ENCODE results near the gene EML6. TPM values are rescaled to one million over a fixed set of nuclear protein-coding genes. Genes with fewer than 3 reads are reported as not detected.

The EML6 gene
- total RNA-seq, 1 donor from 2014 or later = 0.44 TPM

DNA sequence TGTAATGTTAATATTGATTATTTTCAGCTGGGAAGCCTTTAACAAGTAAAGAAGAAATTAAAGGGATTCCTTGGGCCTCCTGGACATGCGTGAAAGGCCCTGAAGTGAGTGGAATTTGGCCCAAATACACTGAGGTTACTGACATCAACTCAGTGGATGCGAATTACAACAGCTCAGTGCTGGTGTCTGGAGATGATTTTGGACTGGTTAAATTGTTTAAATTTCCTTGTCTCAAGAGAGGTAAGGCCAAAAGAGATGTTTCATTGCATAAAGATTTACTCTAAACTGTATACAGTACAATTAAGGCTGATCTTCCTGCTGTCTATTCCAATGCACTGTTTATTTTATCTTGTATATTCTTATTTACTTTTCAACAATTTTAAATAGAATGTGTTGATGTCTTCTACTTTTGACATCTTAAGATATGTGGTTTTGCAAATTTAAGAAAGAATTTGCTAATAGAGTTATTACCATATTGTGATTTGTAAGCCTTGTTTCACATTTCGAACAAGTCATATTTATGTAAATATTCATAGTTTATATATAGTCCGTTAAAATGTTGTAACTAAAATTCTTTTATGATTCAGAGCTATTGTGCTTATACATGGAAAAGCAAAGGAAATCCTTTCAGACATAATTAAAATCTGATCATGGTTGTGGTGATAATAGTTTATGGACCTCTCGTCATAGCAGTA, 130.3 kb downstream of the EML6 start:
- no peak for DNase-seq (ENCODE audit: low spot score)
- Mint-ChIP-seq H3K27me3 (ENCODE audit: insufficient read depth) (peaks cover 14% of the 10 kb centered on the region), H3K4me1 (ENCODE audit: low read depth) (no peaks in the 10 kb centered on the region), H3K27ac (no peak overlapping the region), H3K4me3 (no peak overlapping the region), H3K36me3 (ENCODE audit: low read depth) (no peaks in the 10 kb centered on the region), H3K9me3 (no peaks in the 10 kb centered on the region)
- intact Hi-C loops (cut with micrococcal nuclease) = no loop called here

DNA sequence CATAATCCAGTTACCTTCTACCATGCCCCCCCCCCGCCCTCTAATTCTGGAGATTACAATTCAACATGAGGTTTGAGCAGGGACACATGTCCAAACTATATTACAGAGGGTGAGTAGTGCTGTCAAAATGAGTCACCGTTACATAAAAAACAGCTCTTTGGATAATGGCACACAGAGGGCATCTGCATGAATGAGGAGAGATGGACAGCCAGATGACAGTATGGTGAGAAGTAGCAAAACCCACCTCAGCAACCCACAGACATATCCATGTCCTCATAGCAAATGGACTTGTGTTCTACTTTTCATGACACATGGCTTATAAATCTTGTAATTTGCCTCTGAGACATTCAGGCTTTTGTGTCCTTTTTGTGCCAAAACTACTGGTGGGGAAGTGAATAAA, 132.0 kb downstream of the EML6 start:
- Mint-ChIP-seq H3K4me1 (ENCODE audit: low read depth) (no peaks in the 10 kb centered on the region), H3K9me3 (no peaks in the 10 kb centered on the region), H3K36me3 (ENCODE audit: low read depth) (no peaks in the 10 kb centered on the region), H3K4me3 (no peak overlapping the region), H3K27ac (no peak overlapping the region), H3K27me3 (ENCODE audit: insufficient read depth) (peaks cover 10% of the 10 kb centered on the region)
- DNase-seq (ENCODE audit: low spot score) = no peak
- intact Hi-C loops (cut with micrococcal nuclease) = no loop called here

DNA sequence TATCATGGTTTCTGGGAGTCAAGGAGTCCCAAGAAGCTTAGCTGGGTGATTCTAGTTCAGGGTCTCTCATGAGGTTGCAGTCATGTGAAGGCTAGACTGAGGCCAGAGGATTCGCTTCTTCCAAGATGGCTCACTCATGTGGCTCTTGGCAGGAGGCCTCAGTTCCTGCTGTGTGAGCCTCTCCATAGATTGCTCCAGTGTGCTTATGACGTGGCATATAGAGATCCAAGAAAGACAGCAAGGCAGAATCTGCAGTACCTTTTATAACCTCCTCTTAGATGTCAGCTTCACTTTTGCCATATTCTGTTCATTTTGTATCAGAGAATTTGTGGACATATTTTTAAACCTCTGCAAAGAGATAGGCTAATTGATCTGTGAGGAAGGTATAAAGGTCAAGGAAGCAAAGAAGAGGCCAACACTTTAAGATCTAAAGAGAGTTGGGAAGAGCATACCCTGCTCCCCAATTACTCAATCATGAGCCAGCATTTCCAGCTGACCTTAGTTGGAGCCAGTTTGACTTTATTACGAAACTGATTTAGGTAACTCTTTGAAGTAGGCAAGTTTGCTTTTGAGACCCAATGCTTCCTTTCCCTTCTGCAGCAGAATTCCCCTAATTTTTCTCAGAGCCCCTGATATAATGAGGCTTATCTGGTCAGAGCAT, 134.7 kb downstream of the EML6 start:
- Mint-ChIP-seq H3K36me3 (ENCODE audit: low read depth) (no peaks in the 10 kb centered on the region), H3K27me3 (ENCODE audit: insufficient read depth) (no peaks in the 10 kb centered on the region), H3K4me1 (ENCODE audit: low read depth) (no peaks in the 10 kb centered on the region), H3K27ac (no peak overlapping the region), H3K4me3 (no peak overlapping the region), H3K9me3 (no peaks in the 10 kb centered on the region)
- intact Hi-C loops (cut with micrococcal nuclease) = no loop called here
- DNase-seq (ENCODE audit: low spot score) = no peak

DNA sequence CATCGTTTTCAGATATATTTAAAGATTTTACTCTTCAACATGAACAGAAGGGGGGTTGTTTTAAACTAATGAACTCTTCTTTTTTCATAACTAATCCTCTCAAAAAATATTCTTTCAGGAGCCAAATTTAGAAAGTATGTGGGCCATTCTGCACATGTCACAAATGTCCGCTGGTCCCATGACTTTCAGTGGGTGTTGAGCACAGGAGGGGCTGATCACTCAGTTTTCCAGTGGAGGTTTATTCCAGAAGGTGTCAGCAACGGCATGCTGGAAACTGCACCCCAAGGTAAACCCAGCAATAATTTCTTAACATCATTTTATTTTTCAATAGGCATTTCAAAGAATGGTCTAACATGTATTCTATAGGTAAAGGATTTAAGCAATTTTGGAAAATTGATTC, 136.0 kb downstream of the EML6 start:
- Mint-ChIP-seq H3K4me3 (no peak overlapping the region), H3K27ac (no peak overlapping the region), H3K36me3 (ENCODE audit: low read depth) (no peaks in the 10 kb centered on the region), H3K9me3 (no peaks in the 10 kb centered on the region), H3K27me3 (ENCODE audit: insufficient read depth) (no peaks in the 10 kb centered on the region), H3K4me1 (ENCODE audit: low read depth) (no peaks in the 10 kb centered on the region)
- intact Hi-C loops (cut with micrococcal nuclease) = no loop called here
- DNase-seq (ENCODE audit: low spot score) = no peak

DNA sequence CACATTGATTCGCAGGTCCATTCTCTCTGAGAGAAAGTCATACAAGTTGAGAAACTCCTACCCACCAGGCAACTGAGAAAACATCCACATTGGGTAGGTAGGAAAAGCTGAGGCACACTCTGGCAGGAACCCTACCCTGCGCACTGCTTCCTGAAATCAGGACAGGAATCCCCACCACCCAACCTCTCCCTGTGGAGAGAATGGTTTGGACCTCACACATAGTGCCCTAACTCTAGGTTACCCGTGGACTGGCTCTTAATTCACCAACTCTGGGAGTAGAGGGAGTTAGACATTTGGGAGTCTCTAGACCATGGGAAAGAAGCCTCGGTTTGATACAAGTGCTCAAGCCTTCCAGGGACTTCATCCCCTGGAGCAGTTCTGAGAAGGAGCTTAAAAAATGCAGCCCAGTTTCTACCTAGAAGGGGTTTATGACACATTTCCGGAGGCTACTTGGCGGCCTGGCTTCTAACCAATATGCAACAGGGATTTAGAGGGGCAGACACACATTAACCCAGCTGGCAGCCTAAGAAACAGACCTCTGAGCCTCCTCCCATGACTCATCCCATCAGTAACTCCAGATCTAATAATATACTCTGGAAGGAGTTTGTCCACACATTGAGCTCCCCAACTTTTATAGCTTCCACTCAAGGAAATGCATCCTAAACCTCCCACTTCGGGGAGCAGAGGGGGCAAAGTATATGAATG, 136.7 kb downstream of the EML6 start:
- no peaks in the 10 kb centered on the region for H3K27me3 Mint-ChIP-seq (ENCODE audit: insufficient read depth)
- no peaks in the 10 kb centered on the region for H3K36me3 Mint-ChIP-seq (ENCODE audit: low read depth)
- no peak overlapping the region for H3K27ac Mint-ChIP-seq
- intact Hi-C loops (cut with micrococcal nuclease) = no loop called here
- no peak for DNase-seq (ENCODE audit: low spot score)
- H3K9me3 Mint-ChIP-seq = no peaks in the 10 kb centered on the region
- no peaks in the 10 kb centered on the region for H3K4me1 Mint-ChIP-seq (ENCODE audit: low read depth)
- no peak overlapping the region for H3K4me3 Mint-ChIP-seq

DNA sequence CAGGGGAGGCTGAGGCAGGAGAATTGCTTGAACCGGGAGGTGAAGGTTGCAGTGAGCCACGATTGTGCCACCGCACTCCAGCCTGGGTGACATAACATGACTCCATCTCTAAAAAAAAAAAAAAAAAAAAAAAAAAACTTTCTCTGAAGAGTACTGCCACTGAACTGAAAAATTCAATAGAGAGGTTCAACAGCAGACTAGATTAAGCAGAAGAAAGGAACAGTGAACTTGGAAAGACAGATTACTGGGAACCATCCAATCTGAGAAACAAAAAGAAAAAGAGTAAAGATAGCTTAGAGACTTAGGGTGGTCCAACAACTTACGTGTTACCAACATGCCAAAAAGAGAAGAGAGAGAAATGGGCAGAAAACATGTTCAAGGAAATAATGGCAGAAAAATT, 138.8 kb downstream of the EML6 start:
- H3K27ac Mint-ChIP-seq = no peak overlapping the region
- H3K36me3 Mint-ChIP-seq (ENCODE audit: low read depth) = no peaks in the 10 kb centered on the region
- intact Hi-C loops (cut with micrococcal nuclease) = no loop called here
- no peak overlapping the region for H3K4me3 Mint-ChIP-seq
- DNase-seq (ENCODE audit: low spot score) = no peak
- H3K9me3 Mint-ChIP-seq = no peaks in the 10 kb centered on the region
- H3K4me1 Mint-ChIP-seq (ENCODE audit: low read depth) = peaks cover 6% of the 10 kb centered on the region
- H3K27me3 Mint-ChIP-seq (ENCODE audit: insufficient read depth) = no peaks in the 10 kb centered on the region

DNA sequence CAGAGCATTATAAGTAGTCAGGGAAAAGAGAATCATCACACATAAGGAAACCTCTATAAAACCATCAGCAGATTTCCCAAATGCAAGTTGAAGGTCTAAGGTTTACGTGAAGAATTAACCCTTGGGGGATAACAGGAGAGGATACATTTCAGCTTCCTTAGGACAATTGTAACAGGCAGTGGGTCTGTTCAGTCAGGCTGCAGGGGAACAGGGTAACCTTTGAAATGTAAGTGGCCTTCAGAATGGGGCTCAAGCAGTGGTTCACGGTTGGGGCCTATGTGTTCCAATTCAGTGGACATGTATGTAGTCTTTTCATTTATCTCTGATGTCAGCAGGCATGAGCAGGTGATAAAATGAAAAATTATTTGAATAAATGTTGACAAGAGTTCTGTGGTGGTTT, 139.3 kb downstream of the EML6 start:
- no peak overlapping the region for H3K4me3 Mint-ChIP-seq
- no peaks in the 10 kb centered on the region for H3K27me3 Mint-ChIP-seq (ENCODE audit: insufficient read depth)
- no peak for DNase-seq (ENCODE audit: low spot score)
- no peaks in the 10 kb centered on the region for H3K9me3 Mint-ChIP-seq
- peaks cover 11% of the 10 kb centered on the region for H3K4me1 Mint-ChIP-seq (ENCODE audit: low read depth)
- H3K36me3 Mint-ChIP-seq (ENCODE audit: low read depth) = no peaks in the 10 kb centered on the region
- intact Hi-C loops (cut with micrococcal nuclease) = no loop called here
- no peak overlapping the region for H3K27ac Mint-ChIP-seq

DNA sequence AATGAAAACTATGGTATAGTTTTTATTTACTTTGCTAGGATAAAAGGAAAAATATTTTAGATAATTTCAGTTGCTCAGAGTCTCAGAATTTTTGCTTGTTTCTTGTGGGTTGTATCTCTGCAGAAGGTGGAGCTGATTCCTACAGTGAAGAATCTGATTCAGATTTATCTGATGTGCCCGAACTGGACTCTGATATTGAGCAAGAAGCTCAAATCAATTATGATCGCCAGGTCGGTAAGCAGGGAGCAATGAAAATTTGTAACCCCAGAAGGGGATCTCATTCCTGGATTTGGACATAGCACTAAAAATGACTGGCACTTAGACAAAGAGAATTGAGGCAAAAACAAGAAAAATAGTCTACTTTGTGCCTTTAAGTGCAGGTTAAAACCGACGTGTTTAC, 140.2 kb downstream of the EML6 start:
- Mint-ChIP-seq H3K4me3 (no peak overlapping the region), H3K9me3 (no peaks in the 10 kb centered on the region), H3K27ac (no peak overlapping the region), H3K4me1 (ENCODE audit: low read depth) (peaks cover 13% of the 10 kb centered on the region), H3K27me3 (ENCODE audit: insufficient read depth) (no peaks in the 10 kb centered on the region), H3K36me3 (ENCODE audit: low read depth) (no peaks in the 10 kb centered on the region)
- no peak for DNase-seq (ENCODE audit: low spot score)
- intact Hi-C loops (cut with micrococcal nuclease) = no loop called here

DNA sequence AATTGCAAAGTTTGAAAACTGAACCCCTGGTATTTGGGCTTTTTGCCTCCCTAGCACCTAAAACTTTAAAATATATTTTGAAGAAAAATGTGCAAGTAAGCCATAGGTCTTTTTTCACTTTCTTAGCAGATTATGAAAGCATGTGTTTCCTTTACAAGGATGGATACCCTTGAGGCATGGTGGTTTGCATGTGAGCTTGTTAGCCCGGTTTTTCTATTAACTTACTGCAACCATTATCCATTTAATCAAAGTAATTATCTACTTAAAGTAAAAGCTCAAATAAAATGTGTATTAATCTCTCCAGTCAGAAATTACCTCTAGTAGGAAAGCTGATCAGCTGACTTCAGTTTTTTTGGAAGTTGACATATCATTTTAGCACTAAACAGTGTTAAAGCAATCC, 140.6 kb downstream of the EML6 start:
- no peak overlapping the region for H3K27ac Mint-ChIP-seq
- no peaks in the 10 kb centered on the region for H3K9me3 Mint-ChIP-seq
- peaks cover 13% of the 10 kb centered on the region for H3K4me1 Mint-ChIP-seq (ENCODE audit: low read depth)
- intact Hi-C loops (cut with micrococcal nuclease) = no loop called here
- no peak for DNase-seq (ENCODE audit: low spot score)
- H3K27me3 Mint-ChIP-seq (ENCODE audit: insufficient read depth) = no peaks in the 10 kb centered on the region
- H3K4me3 Mint-ChIP-seq = no peak overlapping the region
- H3K36me3 Mint-ChIP-seq (ENCODE audit: low read depth) = no peaks in the 10 kb centered on the region

DNA sequence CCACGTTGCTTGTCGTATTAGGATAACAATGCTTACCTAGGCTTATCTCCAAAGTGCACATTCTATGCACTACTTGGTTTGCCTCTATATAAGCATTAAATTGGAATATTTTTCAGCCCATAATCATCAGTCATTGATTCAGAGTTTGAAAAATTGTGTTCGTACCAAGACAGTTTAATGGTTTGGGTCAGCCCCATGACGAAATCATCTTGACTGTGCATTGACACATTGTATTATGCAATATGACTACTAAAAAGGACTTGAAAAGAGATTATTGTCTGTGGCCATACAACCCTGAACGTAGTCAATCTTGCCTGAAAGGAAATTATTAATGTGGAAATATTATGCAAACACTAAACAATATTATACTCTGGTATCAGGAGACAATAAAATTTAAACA, 141.3 kb downstream of the EML6 start:
- H3K4me3 Mint-ChIP-seq = no peak overlapping the region
- H3K36me3 Mint-ChIP-seq (ENCODE audit: low read depth) = no peaks in the 10 kb centered on the region
- no peaks in the 10 kb centered on the region for H3K27me3 Mint-ChIP-seq (ENCODE audit: insufficient read depth)
- DNase-seq (ENCODE audit: low spot score) = no peak
- peaks cover 13% of the 10 kb centered on the region for H3K4me1 Mint-ChIP-seq (ENCODE audit: low read depth)
- no peaks in the 10 kb centered on the region for H3K9me3 Mint-ChIP-seq
- H3K27ac Mint-ChIP-seq = no peak overlapping the region
- intact Hi-C loops (cut with micrococcal nuclease) = no loop called here

DNA sequence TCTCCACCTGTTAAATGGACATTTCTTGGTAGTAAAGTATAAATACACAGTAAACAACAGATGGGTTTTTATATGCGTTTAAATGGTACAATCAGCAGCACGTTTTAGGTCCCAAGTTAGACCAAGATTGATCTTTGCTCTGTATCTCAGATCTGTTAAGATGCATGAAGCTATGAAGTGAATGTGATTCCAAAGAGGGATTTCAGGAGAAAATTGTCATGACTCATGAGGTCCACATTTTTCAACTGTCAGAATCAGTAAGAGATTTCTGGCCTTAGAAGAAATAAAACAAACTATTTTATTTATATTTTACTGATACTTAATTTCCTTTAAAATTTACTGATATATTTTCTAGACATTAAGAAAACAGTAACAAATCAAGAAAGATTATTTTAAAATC, 142.7 kb downstream of the EML6 start:
- no peaks in the 10 kb centered on the region for H3K27me3 Mint-ChIP-seq (ENCODE audit: insufficient read depth)
- H3K27ac Mint-ChIP-seq = no peak overlapping the region
- H3K4me1 Mint-ChIP-seq (ENCODE audit: low read depth) = peaks cover 13% of the 10 kb centered on the region
- H3K36me3 Mint-ChIP-seq (ENCODE audit: low read depth) = no peaks in the 10 kb centered on the region
- intact Hi-C loops (cut with micrococcal nuclease) = no loop called here
- H3K9me3 Mint-ChIP-seq = no peaks in the 10 kb centered on the region
- no peak overlapping the region for H3K4me3 Mint-ChIP-seq
- DNase-seq (ENCODE audit: low spot score) = no peak

DNA sequence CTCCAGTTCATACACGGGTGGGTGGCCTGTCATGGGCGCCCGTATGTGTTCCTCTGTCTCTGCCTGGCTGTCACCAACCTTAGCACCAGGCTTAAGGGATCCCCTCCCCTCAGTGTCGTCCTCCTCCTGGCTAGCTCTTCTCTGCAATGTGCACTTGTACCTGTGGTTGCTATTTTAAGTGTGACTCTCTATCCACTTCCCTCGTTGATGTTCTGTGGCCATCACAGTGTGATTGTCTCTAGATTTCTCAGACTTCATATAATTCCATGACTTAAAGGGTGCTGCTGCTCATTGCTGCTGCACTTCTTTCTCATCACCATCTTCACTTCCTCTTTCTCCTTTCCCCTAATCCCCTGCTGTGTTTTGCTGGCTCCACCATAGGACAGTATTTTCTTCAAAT, 143.4 kb downstream of the EML6 start:
- no peaks in the 10 kb centered on the region for H3K9me3 Mint-ChIP-seq
- H3K27me3 Mint-ChIP-seq (ENCODE audit: insufficient read depth) = no peaks in the 10 kb centered on the region
- H3K4me1 Mint-ChIP-seq (ENCODE audit: low read depth) = peaks cover 13% of the 10 kb centered on the region
- no peak overlapping the region for H3K4me3 Mint-ChIP-seq
- DNase-seq (ENCODE audit: low spot score) = no peak
- no peaks in the 10 kb centered on the region for H3K36me3 Mint-ChIP-seq (ENCODE audit: low read depth)
- intact Hi-C loops (cut with micrococcal nuclease) = no loop called here
- H3K27ac Mint-ChIP-seq = no peak overlapping the region

DNA sequence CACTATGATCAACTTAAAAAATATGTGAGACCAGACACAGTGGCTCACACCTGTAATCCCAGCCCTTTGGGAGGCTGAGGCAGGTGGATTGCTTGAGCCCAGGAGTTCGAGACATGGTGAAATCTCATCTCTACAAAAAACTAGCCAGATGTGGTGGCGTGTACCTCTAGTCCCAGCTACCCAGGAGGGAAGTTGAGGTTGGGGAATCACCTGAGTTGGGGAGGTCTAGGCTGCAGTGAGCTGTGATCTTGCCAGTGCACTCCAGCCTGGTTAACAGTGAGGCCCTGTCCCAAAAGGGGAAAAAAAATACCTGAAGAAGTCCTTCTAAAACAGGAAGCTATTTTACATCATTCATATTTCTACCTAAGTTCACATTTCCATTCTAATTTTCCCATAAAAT, 144.0 kb downstream of the EML6 start:
- peaks cover 13% of the 10 kb centered on the region for H3K4me1 Mint-ChIP-seq (ENCODE audit: low read depth)
- H3K4me3 Mint-ChIP-seq = no peak overlapping the region
- intact Hi-C loops (cut with micrococcal nuclease) = no loop called here
- no peaks in the 10 kb centered on the region for H3K9me3 Mint-ChIP-seq
- no peak overlapping the region for H3K27ac Mint-ChIP-seq
- no peak for DNase-seq (ENCODE audit: low spot score)
- H3K27me3 Mint-ChIP-seq (ENCODE audit: insufficient read depth) = peaks cover 2% of the 10 kb centered on the region
- no peaks in the 10 kb centered on the region for H3K36me3 Mint-ChIP-seq (ENCODE audit: low read depth)
